Keratinocyte (primary cell): ENCODE data around the gene ANKRD24. TPM values are rescaled to one million over a fixed set of nuclear protein-coding genes. Genes with fewer than 3 reads are reported as not detected.

Experiments used
- DNase-seq: peaks from one replicate; pipeline ENCODE4 v3.0.0-alpha.2; 2011; ENCODE audit warnings: low read depth, missing footprints, low spot score
- FAIRE-seq: peaks from 2 replicates; lab custom pipeline; 2011; peaks lifted over from hg19 to GRCh38; lab: Jason Lieb, UNC
- H2AFZ ChIP-seq: 2 replicates; pipeline ENCODE4 v1.6.0; 2012; ENCODE audit warnings: low read length, control low read depth, inconsistent platforms; ENCODE audit not compliant: control insufficient read depth
- H3K27ac ChIP-seq: 2 replicates; pipeline ENCODE4 v1.5.1; 2011; ENCODE audit warnings: low read length; ENCODE audit not compliant: control insufficient read depth, insufficient read depth
- H3K27me3 ChIP-seq: 3 replicates; pipeline ENCODE4 v1.6.0; 2011; ENCODE audit warnings: low read length; ENCODE audit not compliant: control insufficient read depth, insufficient read depth; ENCODE audit errors: extremely low read depth
- H3K36me3 ChIP-seq, 2 experiments: 2 replicates in 1 of 2; 3 replicates in 1 of 2; pipeline ENCODE4 v1.5.1; 2011; ENCODE audit warnings: low read length in 2 of 2, mild to moderate bottlenecking in 1 of 2; ENCODE audit not compliant: control insufficient read depth in 2 of 2, insufficient read depth in 2 of 2; ENCODE audit errors: extremely low read depth in 1 of 2
- H3K4me1 ChIP-seq: 3 replicates; pipeline ENCODE4 v1.5.1; 2011; ENCODE audit warnings: low read length; ENCODE audit not compliant: control insufficient read depth, insufficient read depth; ENCODE audit errors: extremely low read depth
- H3K4me2 ChIP-seq: 3 replicates; pipeline ENCODE4 v1.6.0; 2011; ENCODE audit warnings: low read depth, low read length; ENCODE audit not compliant: control insufficient read depth, insufficient read depth; ENCODE audit errors: extremely low read depth
- H3K4me3 ChIP-seq, 3 experiments: fragments of 200-600 bp in 1 of 3; sonication (generic) in 1 of 3; 2 replicates in 2 of 3; 3 replicates in 1 of 3; pipeline ENCODE4 v1.5.1; 2011 to 2016; ENCODE audit warnings: low read length in 3 of 3, mild to moderate bottlenecking in 3 of 3, control low read depth in 2 of 3, inconsistent platforms in 1 of 3, low read depth in 1 of 3, mixed read lengths in 1 of 3, mixed run types in 1 of 3, moderate library complexity in 1 of 3; ENCODE audit not compliant: control insufficient read depth in 2 of 3, insufficient read depth in 2 of 3; ENCODE audit errors: extremely low read depth in 1 of 3
- H3K79me2 ChIP-seq: 2 replicates; pipeline ENCODE4 v1.6.0; 2012; ENCODE audit warnings: low read length; ENCODE audit not compliant: control insufficient read depth, insufficient read depth
- H3K9ac ChIP-seq: 3 replicates; pipeline ENCODE4 v1.6.0; 2011; ENCODE audit warnings: low read length; ENCODE audit not compliant: control insufficient read depth, insufficient read depth; ENCODE audit errors: extremely low read depth
- H3K9me1 ChIP-seq: 3 replicates; pipeline ENCODE4 v1.6.0; 2011; ENCODE audit warnings: low read length; ENCODE audit not compliant: control insufficient read depth, insufficient read depth; ENCODE audit errors: extremely low read depth
- H3K9me3 ChIP-seq: 2 replicates; pipeline ENCODE4 v1.5.1; 2012; ENCODE audit warnings: low read depth, low read length; ENCODE audit not compliant: control insufficient read depth
- H4K20me1 ChIP-seq: 3 replicates; pipeline ENCODE4 v1.6.0; 2011; ENCODE audit warnings: low read length; ENCODE audit not compliant: control insufficient read depth, insufficient read depth; ENCODE audit errors: extremely low read depth
- EZH2 ChIP-seq: IDR thresholded peaks from one replicate; pipeline ENCODE4 v1.6.1; 2012; ENCODE audit warnings: inconsistent platforms, mild to moderate bottlenecking, low read length, moderate library complexity
- dilution Hi-C: fragments of 300-500 bp; cut with MboI; formaldehyde crosslinking; loops from one replicate; pipeline ENCODE4 v1.7.0; 2020; ENCODE audit warnings: low sequenced_read_pairs; ENCODE audit not compliant: extremely low pct_ligation_motif_present
- polyA plus RNA-seq, 5 experiments: library from polyadenylated mRNA; depleted of rRNA in 3 of 5; stranded (reverse) in 3 of 5; stranded (forward) in 1 of 5; unstranded in 1 of 5; fragments of >200 nt; gene quantifications; 1 replicate in 1 of 5; 2 replicates in 3 of 5; 3 replicates in 1 of 5; pipeline versions ENCODE4 v1.2.1 to v1.2.3, GENCODE V29; 2011 to 2012; ENCODE audit warnings: missing spikeins in 2 of 5, low read depth in 1 of 5, low replicate concordance in 1 of 5
- TF ChIP-seq, protein P1 (sequence below), 3 experiments: IDR thresholded peaks in 1 of 3; conservative IDR thresholded peaks in 1 of 3; optimal IDR thresholded peaks in 1 of 3; 2 replicates in 2 of 3; 3 replicates in 1 of 3; pipeline versions ENCODE3 to v1.5.1; 2011; ENCODE audit warnings: low read length in 3 of 3, mild to moderate bottlenecking in 3 of 3, moderate library complexity in 2 of 3, control low read depth in 1 of 3, inconsistent platforms in 1 of 3; ENCODE audit not compliant: insufficient read depth in 2 of 3; ENCODE audit errors: extremely low read depth in 1 of 3

ANKRD24 gene
- polyA plus RNA-seq, 1 donor (not counting 4 experiments of a cell fraction or from before 2014, with no cell fraction given) = 0.07 TPM

DNA sequence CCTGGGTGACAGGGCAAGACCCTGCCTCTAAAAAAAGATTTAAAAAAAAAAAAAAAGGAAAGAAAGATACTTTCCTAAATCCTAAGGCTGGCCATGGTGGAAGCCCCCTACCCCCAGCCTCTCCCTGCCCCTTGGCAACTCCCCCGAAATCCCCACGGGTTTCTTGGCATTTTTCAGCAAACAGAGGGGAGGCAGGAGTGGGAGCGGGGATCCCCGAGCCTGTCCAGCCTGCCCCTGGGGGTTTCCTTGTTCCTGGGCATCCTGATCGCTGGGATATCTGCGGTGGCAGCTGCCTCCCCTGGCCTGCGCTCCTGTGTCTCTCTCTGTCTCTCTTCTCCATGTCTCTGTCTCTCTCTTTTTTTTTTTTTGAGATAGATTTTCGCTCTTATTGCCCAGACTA, 43.4 kb downstream of the ANKRD24 start:
- dilution Hi-C loops = no loop called here
- no peak for DNase-seq
- H2AFZ ChIP-seq = no peak overlapping the region

DNA sequence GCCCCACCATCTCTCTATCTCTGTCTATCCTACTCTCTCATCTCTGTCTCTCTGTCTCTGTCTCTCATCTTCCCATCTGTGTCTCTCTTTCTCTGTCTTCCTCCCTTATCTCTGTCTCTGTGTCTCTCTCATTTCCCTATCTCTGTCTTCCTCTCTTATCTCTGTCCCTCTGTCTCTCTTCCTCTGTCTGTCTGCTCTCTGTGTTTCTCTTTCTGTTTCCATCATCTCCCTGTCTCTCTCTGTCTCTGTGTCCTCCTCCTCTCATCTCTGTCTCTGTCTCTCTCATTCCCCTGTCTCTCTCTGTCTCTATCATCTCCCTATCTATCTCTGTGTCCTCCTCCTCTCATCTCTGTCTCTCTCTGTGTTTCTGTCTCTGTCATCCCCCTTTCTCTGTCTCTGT, 45.3 kb downstream of the ANKRD24 start:
- no peak overlapping the region for H3K27ac ChIP-seq
- H3K9me1 ChIP-seq = no peaks in the 10 kb centered on the region
- FAIRE-seq (no peak), DNase-seq (no peak)
- H3K79me2 ChIP-seq = no peaks in the 10 kb centered on the region
- no peak overlapping the region for H3K4me2 ChIP-seq
- no peaks in the 10 kb centered on the region for H4K20me1 ChIP-seq
- TF ChIP-seq, protein P1, sequence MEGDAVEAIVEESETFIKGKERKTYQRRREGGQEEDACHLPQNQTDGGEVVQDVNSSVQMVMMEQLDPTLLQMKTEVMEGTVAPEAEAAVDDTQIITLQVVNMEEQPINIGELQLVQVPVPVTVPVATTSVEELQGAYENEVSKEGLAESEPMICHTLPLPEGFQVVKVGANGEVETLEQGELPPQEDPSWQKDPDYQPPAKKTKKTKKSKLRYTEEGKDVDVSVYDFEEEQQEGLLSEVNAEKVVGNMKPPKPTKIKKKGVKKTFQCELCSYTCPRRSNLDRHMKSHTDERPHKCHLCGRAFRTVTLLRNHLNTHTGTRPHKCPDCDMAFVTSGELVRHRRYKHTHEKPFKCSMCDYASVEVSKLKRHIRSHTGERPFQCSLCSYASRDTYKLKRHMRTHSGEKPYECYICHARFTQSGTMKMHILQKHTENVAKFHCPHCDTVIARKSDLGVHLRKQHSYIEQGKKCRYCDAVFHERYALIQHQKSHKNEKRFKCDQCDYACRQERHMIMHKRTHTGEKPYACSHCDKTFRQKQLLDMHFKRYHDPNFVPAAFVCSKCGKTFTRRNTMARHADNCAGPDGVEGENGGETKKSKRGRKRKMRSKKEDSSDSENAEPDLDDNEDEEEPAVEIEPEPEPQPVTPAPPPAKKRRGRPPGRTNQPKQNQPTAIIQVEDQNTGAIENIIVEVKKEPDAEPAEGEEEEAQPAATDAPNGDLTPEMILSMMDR (optimal IDR thresholded peaks at IDR 0.05 in 1 of 3, IDR thresholded peaks at IDR 0.05 in 1 of 3, conservative IDR thresholded peaks at IDR 0.05 in 1 of 3; ENCODE audit: extremely low read depth in 1 of 3, insufficient read depth in 2 of 3, low read length in 3 of 3) = no peak
- TF ChIP-seq EZH2 = no peak
- peaks cover 15% of the 10 kb centered on the region for H3K27me3 ChIP-seq
- H2AFZ ChIP-seq = no peak overlapping the region
- H3K9me3 ChIP-seq = no peaks in the 10 kb centered on the region
- H3K4me1 ChIP-seq = no peaks in the 10 kb centered on the region
- H3K36me3 ChIP-seq = no peaks in the 10 kb centered on the region
- no peak overlapping the region for H3K9ac ChIP-seq
- dilution Hi-C loops = no loop called here
- no peak overlapping the region for H3K4me3 ChIP-seq

More for the DNA sequence above, 43.4 kb downstream of the ANKRD24 start:
- TF ChIP-seq, protein P1 (optimal IDR thresholded peaks at IDR 0.05 in 1 of 3, IDR thresholded peaks at IDR 0.05 in 1 of 3, conservative IDR thresholded peaks at IDR 0.05 in 1 of 3; ENCODE audit: extremely low read depth in 1 of 3, insufficient read depth in 2 of 3, low read length in 3 of 3) = no peak
- no peak for TF ChIP-seq EZH2
- no peak for FAIRE-seq
- H4K20me1 ChIP-seq = no peaks in the 10 kb centered on the region
- no peaks in the 10 kb centered on the region for H3K9me3 ChIP-seq
- peaks cover 15% of the 10 kb centered on the region for H3K27me3 ChIP-seq
- H3K27ac ChIP-seq = no peak overlapping the region
- no peaks in the 10 kb centered on the region for H3K36me3 ChIP-seq
- H3K9ac ChIP-seq = no peak overlapping the region
- H3K4me3 ChIP-seq = no peak overlapping the region
- no peaks in the 10 kb centered on the region for H3K4me1 ChIP-seq
- H3K79me2 ChIP-seq = no peaks in the 10 kb centered on the region
- H3K4me2 ChIP-seq = no peak overlapping the region
- no peaks in the 10 kb centered on the region for H3K9me1 ChIP-seq
